Heart left ventricle (tissue), 16 donors: Measurements from ENCODE around the gene WDR38. TPM values are rescaled to one million over a fixed set of nuclear protein-coding genes. Genes with fewer than 3 reads are reported as not detected.
A peak's percentile ranks its signal among the peaks of the same experiment; 100 is the strongest.

Experiments
- ATAC-seq, 4 donors: fragments of 200-7000 bp; cut with Tn5 transposase; one replicate each; pipeline ENCODE4 v1.9.1; 2020 to 2022; ENCODE audit warnings: moderate library complexity in 4 of 4, mild to moderate bottlenecking in 3 of 4, moderate number of reproducible peaks in 1 of 4
- DNase-seq, 5 donors: peaks; one replicate each; pipeline ENCODE4 v3.0.0-alpha.2; 2020
- H3K27ac ChIP-seq, 12 donors: fragments of 200-600 bp; sonication (generic) in 4 of 12; one replicate each; pipeline versions ENCODE4 v1.5.0 to v1.8.0; 2016 to 2022; ENCODE audit warnings: mild to moderate bottlenecking in 2 of 12
- H3K27me3 ChIP-seq, 9 donors: fragments of 200-600 bp; sonication (generic) in 2 of 9; one replicate each; pipeline versions ENCODE4 v1.5.1 to v1.8.0; 2016 to 2022; ENCODE audit warnings: mild to moderate bottlenecking in 3 of 9
- H3K36me3 ChIP-seq, 9 donors: fragments of 200-600 bp; sonication (generic) in 2 of 9; one replicate each; pipeline versions ENCODE4 v1.5.0 to v1.8.0; 2018 to 2022; ENCODE audit warnings: mild to moderate bottlenecking in 2 of 9
- H3K4me1 ChIP-seq, 12 donors: fragments of 200-600 bp; sonication (generic) in 4 of 12; one replicate each; pipeline versions ENCODE4 v1.5.0 to v1.8.0; 2016 to 2022; ENCODE audit warnings: mild to moderate bottlenecking in 3 of 12
- H3K4me3 ChIP-seq, 12 donors: fragments of 200-600 bp; sonication (generic) in 4 of 12; one replicate each; pipeline versions ENCODE4 v1.5.0 to v1.8.0; 2017 to 2022; ENCODE audit warnings: mild to moderate bottlenecking in 9 of 12, moderate library complexity in 4 of 12
- H3K9me3 ChIP-seq, 12 donors: fragments of 200-600 bp; sonication (generic) in 4 of 12; one replicate each; pipeline versions ENCODE4 v1.5.0 to v1.8.0; 2016 to 2022; ENCODE audit warnings: mild to moderate bottlenecking in 1 of 12
- CTCF ChIP-seq, 12 donors: fragments of 200-600 bp; sonication (generic) in 4 of 12; IDR thresholded peaks; one replicate each; pipeline versions ENCODE4 v1.5.0 to v1.8.0; 2018 to 2022; ENCODE audit warnings: antibody characterized with exemption in 12 of 12, mild to moderate bottlenecking in 5 of 12
- POLR2A ChIP-seq, 2 donors: fragments of 450-650 bp; IDR thresholded peaks; one replicate each; pipeline ENCODE4 v1.6.1; 2017; ENCODE audit warnings: antibody characterized with exemption in 2 of 2, mild to moderate bottlenecking in 2 of 2, moderate library complexity in 2 of 2
- WGBS, 4 donors: extraction: QIAGEN DNeasy Blood & Tissue Kit in 2 of 4; methylation state at CpG; one replicate each; pipeline versions ENCODE4 v1.1.5 to v1.1.7; 2013 to 2018; 5-methylcytosine and 5-hydroxymethylcytosine counted together
- intact Hi-C, 10 donors: fragments of 100-400 bp; cut with DNase I; formaldehyde crosslinking; loops; one replicate each; pipeline versions ENCODE4 v1.11.1 to v1.14.2; 2022
- polyA plus RNA-seq, 2 donors: library from polyadenylated mRNA; stranded (reverse); fragments of 200-250 nt; gene quantifications; one replicate each; pipeline ENCODE4 v1.2.3, GENCODE V29; 2013
- total RNA-seq, 9 donors: library from RNA; depleted of rRNA in 2 of 9; stranded (reverse); fragments of >200 nt in 2 of 9; fragmentation: NEBNext Ultra II Directional in 3 of 9; extraction: Animal tissue kit (Norgen Biotek cat#: 25700) in 3 of 9; gene quantifications; one replicate each; pipeline versions ENCODE4 v1.1.0 to v1.2.4, GENCODE V29; 2016 to 2023
- donor health status: ischemic (EF 13 %, LVEDD 7.1; RV severe dilation, severe dysfunction).
- donor health status: healthy with polysubstance abuse.
- donor health status: DM: no; HTN: yes; CAD: no.
- donor health status: DM: no; HTN: no; CAD: no.
- donor health status: ischemic (EF 25% LVEDD 6.9; RV normal size, moderate dysfunction).
- donor health status: ischemic (EF 25% LVEDD 5.7; RV mildly dilated, moderate dysfunction).
- donor health status: healthy.
- donor health status: DM: yes; HTN: yes; CAD: no.
- donor health status: ischemic (EF 35%, LVEDD 5.7; RV mildly dilated, moderate dysfunction).
- donor health status: nonischemic (EF 11% LVEDD 7.7; RV severe dilation, severe dysfunction).
- donor health status: DM: yes; HTN: yes; CAD: no.
- donor health status: PGD.
- donor health status: ischemic (EF 29% LVEDD 5.4; RV normal size, mild dysfunction).
- donor health status: nonischemic (EF 23%, LVEDD 6.1; RV moderate dilation, normal function).

Gene WDR38
- total and polyA plus RNA-seq, 11 donors, result 0.07 to 0.15 TPM; not detected in 9

DNA sequence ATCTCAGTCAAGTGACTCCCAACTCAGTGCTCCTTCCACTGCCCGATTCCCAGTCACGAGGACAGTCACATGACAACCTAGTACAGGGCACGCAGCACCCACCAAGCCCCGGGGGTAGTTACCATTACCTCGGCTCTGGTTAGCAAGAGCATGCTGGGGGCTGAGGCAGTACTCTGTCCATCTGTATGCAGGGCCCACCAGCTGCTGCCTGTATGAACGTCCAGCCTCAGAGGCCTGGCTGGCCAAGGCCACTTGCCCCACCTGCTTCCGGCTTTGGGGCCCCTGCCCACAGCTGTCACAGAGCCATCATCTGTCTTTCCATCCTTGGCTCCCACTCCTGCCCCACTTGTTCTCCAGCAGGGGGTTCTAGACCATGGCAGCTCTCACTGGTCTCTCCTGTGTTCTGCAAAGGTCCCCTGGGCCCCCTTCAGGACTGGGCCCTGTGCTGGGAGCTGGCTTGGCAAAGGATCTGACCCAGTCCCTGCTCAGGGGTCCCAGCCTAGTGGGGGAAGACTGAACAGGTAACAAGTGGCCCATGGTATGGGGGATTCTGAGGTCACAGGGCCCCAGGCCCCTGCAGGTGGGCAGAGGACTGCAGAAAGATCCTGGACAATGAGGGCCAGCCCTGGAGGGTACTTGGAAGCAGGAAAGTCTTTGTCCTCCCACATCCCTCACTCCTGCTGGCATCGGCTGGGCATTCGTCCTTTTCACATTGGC, 5.2 kb downstream of the WDR38 start:
- TF ChIP-seq CTCF (IDR thresholded peaks at IDR 0.05) (no peak), POLR2A (IDR thresholded peaks at IDR 0.05) (no peak)
- intact Hi-C loops, result loop anchor here in 2 of 10 donors (10.0 kb wide), 2 partner anchors 234 to 286 kb away; partner anchors contain the start of gene SCAI (in 1 of the 2)
- Histone ChIP-seq H3K27me3 (no peaks in the 10 kb centered on the region), H3K4me1 (peaks cover 0 to 44% (median 32%) of the 10 kb centered on the region in 12 donors), H3K9me3 (no peaks in the 10 kb centered on the region), H3K4me3 (no peak overlapping the region), H3K36me3 (peaks cover 0 to 48% (median 42%) of the 10 kb centered on the region in 9 donors), H3K27ac (no peak overlapping the region)
- no peak for ATAC-seq
- 48 to 71% (median 65%) methylated on average over 7 to 9 of the region's 9 CpGs for WGBS, 4 donors
- DNase-seq, result peak in 1 of 5 donors; percentile 58

DNA sequence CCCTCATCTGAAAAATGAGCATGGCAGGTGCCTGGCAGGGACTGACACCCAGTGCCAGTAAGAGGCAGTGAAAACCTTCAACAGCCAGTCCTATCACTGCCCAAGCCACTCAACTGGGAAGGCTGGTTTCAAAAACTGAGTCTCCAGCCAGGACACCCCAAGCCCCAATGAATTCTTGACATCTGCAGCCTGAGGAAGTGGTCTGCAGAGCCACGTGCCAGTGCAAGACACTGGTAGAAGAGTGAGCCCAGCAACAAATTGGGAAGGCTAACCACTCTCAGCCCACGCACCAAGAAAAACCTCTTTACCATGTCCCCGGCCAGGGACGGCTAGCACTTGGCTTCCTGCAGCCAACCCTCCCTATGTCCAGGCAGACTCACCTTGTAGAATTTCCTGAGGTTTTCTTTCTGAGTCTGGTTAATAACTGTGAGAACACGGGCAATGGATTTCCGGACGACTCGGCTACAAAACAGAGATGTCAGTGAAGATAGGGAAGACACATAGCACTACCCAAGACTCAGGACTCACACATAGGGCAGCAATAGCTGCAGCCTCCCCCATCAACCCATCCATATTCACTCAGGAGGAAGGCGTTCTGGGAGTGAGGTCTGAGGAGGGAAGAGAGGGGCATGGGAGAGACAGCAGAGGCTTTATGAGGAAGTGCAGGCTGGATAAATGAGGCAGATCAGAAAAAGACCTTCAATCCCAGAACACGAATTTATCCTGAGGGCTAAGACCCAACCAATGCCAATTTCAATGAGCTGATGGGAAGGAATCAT, 6.7 kb downstream of the WDR38 start:
- no peak for ATAC-seq
- no peaks in the 10 kb centered on the region for H3K9me3 ChIP-seq
- DNase-seq, result peak in 1 of 5 donors; percentile 23
- H3K4me3 ChIP-seq, result peak overlapping the region in 9 of 12 donors; percentile 71 to 98 (median 82)
- WGBS, 4 donors, result 50 to 63% (median 54%) methylated on average over 10 of the region's 10 CpGs
- peaks cover 0 to 48% (median 42%) of the 10 kb centered on the region in 9 donors for H3K36me3 ChIP-seq
- TF ChIP-seq POLR2A (IDR thresholded peaks at IDR 0.05) (no peak), CTCF (IDR thresholded peaks at IDR 0.05) (no peak)
- no peaks in the 10 kb centered on the region for H3K27me3 ChIP-seq
- H3K27ac ChIP-seq, result peak overlapping the region in 3 of 12 donors; percentile 84 to 95 (median 93)
- peaks cover 0 to 42% (median 32%) of the 10 kb centered on the region in 12 donors for H3K4me1 ChIP-seq
- intact Hi-C loops, result loop anchor here in 5 of 10 donors (2.0 to 10.0 kb wide), 7 partner anchors 89 to 445 kb away; partner anchors contain the start of genes SCAI (in 3 of the 5), NR6A1 (in 1 of the 5) and PSMB7 (in 1 of the 5)

- DNase-seq, result peak in 1 of 5 donors; percentile 46
- peak overlapping the region; percentile 71 to 98 (median 84) for H3K4me3 ChIP-seq
- H3K27me3 ChIP-seq, result no peaks in the 10 kb centered on the region
- 11 to 16% (median 15%) methylated on average over 10 to 12 of the region's 12 CpGs for WGBS, 4 donors
- TF ChIP-seq CTCF (IDR thresholded peaks at IDR 0.05) (no peak), POLR2A (IDR thresholded peaks at IDR 0.05) (no peak)
- no peak for ATAC-seq
- H3K4me1 ChIP-seq, result peaks cover 0 to 42% (median 32%) of the 10 kb centered on the region in 12 donors
- peak overlapping the region in 10 of 12 donors; percentile 84 to 95 (median 92) for H3K27ac ChIP-seq
- no peaks in the 10 kb centered on the region for H3K9me3 ChIP-seq
- peaks cover 0 to 48% (median 42%) of the 10 kb centered on the region in 9 donors for H3K36me3 ChIP-seq
- intact Hi-C loops, result loop anchor here in 5 of 10 donors (2.0 to 10.0 kb wide), 6 partner anchors 90 to 446 kb away; partner anchors contain the start of genes SCAI (in 2 of the 5), NR6A1 (in 1 of the 5) and PSMB7 (in 1 of the 5)
Measured at GRCh38 chr9:124860582-124861341, 7.5 kb downstream of the WDR38 start.
